Transverse colon (tissue), 4 donors: ENCODE data around the gene CHN1. TPM values are rescaled to one million over a fixed set of nuclear protein-coding genes. Genes with fewer than 3 reads are reported as not detected.

Experiments
- DNase-seq: peaks from one replicate; pipeline ENCODE4 v3.0.0-alpha.2; 2019
- H3K27ac ChIP-seq, 4 donors: fragments of 200-600 bp; sonication (generic); 2 replicates each; pipeline ENCODE4 v1.5.1; 2016 to 2018; ENCODE audit warnings: inconsistent platforms in 4 of 4
- H3K27me3 ChIP-seq: fragments of 200-600 bp; sonication (generic); 2 replicates; pipeline ENCODE4 v1.5.1; 2017; ENCODE audit warnings: inconsistent platforms
- H3K36me3 ChIP-seq, 4 donors: fragments of 200-600 bp; sonication (generic); 2 replicates each; pipeline ENCODE4 v1.5.1; 2017 to 2019; ENCODE audit warnings: inconsistent platforms in 4 of 4
- H3K4me1 ChIP-seq, 4 donors: fragments of 200-600 bp; sonication (generic); 2 replicates each; pipeline ENCODE4 v1.5.1; 2017 to 2020; ENCODE audit warnings: inconsistent platforms in 4 of 4
- H3K4me3 ChIP-seq, 4 donors: fragments of 200-600 bp; sonication (generic); 1 replicate in 1 of 4; 2 replicates in 3 of 4; pipeline versions ENCODE4 v1.5.1 to v1.6.1; 2017 to 2019; ENCODE audit warnings: inconsistent platforms in 4 of 4
- H3K9me3 ChIP-seq, 2 donors: fragments of 200-600 bp; sonication (generic); 2 replicates each; pipeline ENCODE4 v1.5.1; 2017 to 2019; ENCODE audit warnings: inconsistent platforms in 2 of 2
- CTCF ChIP-seq, 5 experiments: fragments of 200-600 bp in 3 of 5; fragments of 450-650 bp in 2 of 5; sonication (generic) in 3 of 5; IDR thresholded peaks; 1 replicate in 2 of 5; 2 replicates in 3 of 5; pipeline ENCODE4 v1.5.1; 2016 to 2017; ENCODE audit warnings: antibody characterized with exemption in 5 of 5, inconsistent platforms in 3 of 5, mild to moderate bottlenecking in 2 of 5, moderate library complexity in 1 of 5
- EP300 ChIP-seq: sonication (generic); formaldehyde crosslinking; IDR thresholded peaks from one replicate; pipeline ENCODE4 v1.6.1; 2017; ENCODE audit warnings: antibody characterized with exemption, low read depth
- POLR2A ChIP-seq: fragments of 450-650 bp; IDR thresholded peaks from one replicate; pipeline ENCODE4 v1.6.1; 2016; ENCODE audit warnings: antibody characterized with exemption, mild to moderate bottlenecking, moderate library complexity
- POLR2AphosphoS5 ChIP-seq, 3 donors: sonication (generic); formaldehyde crosslinking; IDR thresholded peaks; one replicate each; pipeline ENCODE4 v1.6.1; 2016; ENCODE audit warnings: antibody characterized with exemption in 3 of 3
- WGBS, 2 donors: methylation state at CpG; one replicate each; pipeline ENCODE4 v1.1.5; 2018; ENCODE audit warnings: low coverage in 1 of 2; 5-methylcytosine and 5-hydroxymethylcytosine counted together
- in situ Hi-C, 4 donors: fragments of 200-750 bp; cut with MboI; loops; one replicate each; pipeline versions ENCODE4 v1.15.0 to v1.15.1; 2017; ENCODE audit warnings: low sequenced_read_pairs in 3 of 4, low pct_ligation_motif_present in 1 of 4, low pct_unique_long_range_greater_than_20kb in 1 of 4
- intact Hi-C: fragments of 100-400 bp; cut with DNase I; formaldehyde crosslinking; loops from one replicate; pipeline ENCODE4 v1.15.1; 2023; ENCODE audit warnings: low total_unique reads
- small RNA-seq, 4 donors: library from RNA; depleted of rRNA; stranded (forward); fragments of <200 nt; gene quantifications; one replicate each; pipeline ENCODE3, GENCODE V24; 2016
- total RNA-seq, 4 donors: library from RNA; depleted of rRNA; stranded (reverse); fragments of >200 nt; gene quantifications; one replicate each; pipeline ENCODE4 v1.1.0, GENCODE V29; 2016

The CHN1 gene
- total RNA-seq, 4 donors from 2014 or later: 1.6 to 3.2 (median 3.0) TPM; not detected in 1

GRCh38 chr2:174750923-174751441 lies 254.2 kb downstream of the CHN1 start:
- Histone ChIP-seq H3K36me3 (no peaks in the 10 kb centered on the region), H3K9me3 (no peaks in the 10 kb centered on the region), H3K27me3 (no peaks in the 10 kb centered on the region), H3K4me1 (no peaks in the 10 kb centered on the region), H3K27ac (no peak overlapping the region), H3K4me3 (no peak overlapping the region)
- in situ Hi-C loops (no loop called here), intact Hi-C loops (no loop called here)
- DNase-seq: no peak
- TF ChIP-seq POLR2A (no peak), POLR2AphosphoS5 (IDR thresholded peaks at IDR 0.05) (no peak), EP300 (no peak), CTCF (IDR thresholded peaks at IDR 0.05) (no peak)
- WGBS, 2 donors: 46 to 64% methylated on average over 2 to 5 of the region's 5 CpGs

- TF ChIP-seq POLR2AphosphoS5 (IDR thresholded peaks at IDR 0.05) (no peak), CTCF (IDR thresholded peaks at IDR 0.05) (no peak), POLR2A (no peak), EP300 (no peak)
- in situ Hi-C loops: no loop called here
- H3K27ac ChIP-seq: no peak overlapping the region
- H3K27me3 ChIP-seq: no peaks in the 10 kb centered on the region
- no peaks in the 10 kb centered on the region for H3K4me1 ChIP-seq
- no peaks in the 10 kb centered on the region for H3K36me3 ChIP-seq
- WGBS, 2 donors: 75 to 100% methylated on average over 2 to 8 of the region's 8 CpGs
- intact Hi-C loops: no loop called here
- DNase-seq: no peak
- H3K4me3 ChIP-seq: no peak overlapping the region
- no peaks in the 10 kb centered on the region for H3K9me3 ChIP-seq
Observed at GRCh38 chr2:174749793-174750192, 255.4 kb downstream of the CHN1 start.

GRCh38 chr2:174748948-174749347 lies 256.2 kb downstream of the CHN1 start:
- Histone ChIP-seq H3K27ac (no peak overlapping the region), H3K4me3 (no peak overlapping the region), H3K27me3 (no peaks in the 10 kb centered on the region), H3K36me3 (no peaks in the 10 kb centered on the region), H3K9me3 (no peaks in the 10 kb centered on the region), H3K4me1 (no peaks in the 10 kb centered on the region)
- intact Hi-C loops (no loop called here), in situ Hi-C loops (no loop called here)
- DNase-seq: peak; percentile 74
- TF ChIP-seq CTCF (IDR thresholded peaks at IDR 0.05) (peak; percentile 60 to 81 (median 76)), EP300 (no peak)
- 0% methylated on average over 3 to 4 of the region's 4 CpGs for WGBS, 2 donors

Small RNA genes within 50 kb of the gene (small RNA-seq; reads per million reads assigned to genes)
- gene RNU6-1290P: 0 reads per million in 4 donors
- gene RNU6-763P: 0 reads per million in 4 donors

Other genes with a start within 250 kb of the CHN1 start
- 1 to 10 TPM in 3 of 4 donors, not detected in 1; 2.6 to 7.4 (median 3.0) TPM for gene CHRNA1, start 240.9 kb downstream of the CHN1 start, total RNA-seq
- 10 to 100 TPM; 20.2 to 52.9 (median 30.0) TPM for gene ATF2, start 162.8 kb upstream of the CHN1 start, total RNA-seq
- 100 to 1,000 TPM in 3 of 4 donors, 10 to 100 TPM in 1; 88.4 to 391 (median 181) TPM for gene ATP5MC3, start 176.3 kb upstream of the CHN1 start, total RNA-seq